ENCODE results near the gene NTRK2. TPM values are rescaled to one million over a fixed set of nuclear protein-coding genes. Genes with fewer than 3 reads are reported as not detected.
"Not testable (repeated sequence)": the region's sequence is repeated elsewhere in the genome, so short reads cannot be mapped to it uniquely, and the experiment has no call there.

Gene NTRK2
- total RNA-seq, 1 donor from 2014 or later = 9.8 TPM

DNA sequence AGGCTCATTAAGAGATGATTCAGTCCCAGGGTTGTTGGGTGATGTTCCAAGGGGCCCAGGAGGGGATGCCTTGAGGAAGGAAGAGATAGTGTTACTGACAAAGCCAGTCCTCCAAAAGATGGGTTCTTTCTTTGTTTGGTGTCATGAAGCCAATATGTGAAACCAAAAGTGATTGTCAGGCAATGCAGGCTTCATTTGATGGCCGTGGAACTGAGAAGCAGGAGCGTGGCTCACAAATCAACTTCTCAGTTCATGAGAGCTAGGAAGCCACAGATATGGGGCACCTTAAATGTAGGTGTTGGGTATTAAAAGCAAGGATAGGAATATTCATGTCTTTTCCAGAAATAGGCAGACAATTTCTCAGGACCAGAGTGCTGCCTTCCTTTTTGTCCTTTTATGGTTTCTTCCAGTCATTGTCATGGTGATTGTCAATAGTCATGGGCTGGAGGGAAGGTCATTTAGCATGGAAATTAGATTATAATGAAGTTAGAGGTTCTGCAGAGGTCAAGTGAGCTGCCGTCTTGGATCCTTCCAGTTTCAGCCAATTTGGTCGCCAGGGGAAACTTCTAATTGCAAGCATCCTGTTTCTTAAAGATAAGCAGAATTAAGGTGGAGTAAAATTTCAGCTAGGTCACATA, 393.0 kb downstream of the NTRK2 start:
- no peak for DNase-seq (ENCODE audit: low read depth)

DNA sequence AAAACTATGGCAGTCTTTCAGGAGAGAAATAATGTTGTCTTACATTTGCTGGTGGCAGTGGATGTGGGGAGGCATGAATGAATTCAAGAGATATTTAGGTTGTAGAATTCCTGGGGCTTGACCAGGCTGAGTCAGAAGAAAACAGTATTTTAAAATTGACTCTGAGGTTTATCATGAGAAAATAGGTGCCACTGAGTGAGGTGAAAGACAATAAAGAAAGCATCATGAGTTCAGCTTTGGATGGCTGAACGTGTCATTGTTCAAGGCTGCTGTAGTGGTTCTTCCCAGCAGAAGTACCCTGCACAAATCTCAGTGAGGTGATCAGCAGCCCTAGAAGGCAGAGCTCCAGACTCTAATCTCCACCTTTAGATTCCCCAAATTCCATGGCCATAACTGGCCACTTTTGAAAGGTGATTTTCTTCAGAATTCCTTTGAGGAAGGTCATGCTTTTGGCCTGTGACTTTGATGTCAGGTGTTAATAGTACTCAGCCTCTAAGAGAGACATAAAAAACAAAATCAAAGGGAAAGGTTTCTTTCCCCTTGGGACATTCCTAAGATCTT, 395.4 kb downstream of the NTRK2 start:
- peak; percentile 51 for DNase-seq (ENCODE audit: low read depth)

DNA sequence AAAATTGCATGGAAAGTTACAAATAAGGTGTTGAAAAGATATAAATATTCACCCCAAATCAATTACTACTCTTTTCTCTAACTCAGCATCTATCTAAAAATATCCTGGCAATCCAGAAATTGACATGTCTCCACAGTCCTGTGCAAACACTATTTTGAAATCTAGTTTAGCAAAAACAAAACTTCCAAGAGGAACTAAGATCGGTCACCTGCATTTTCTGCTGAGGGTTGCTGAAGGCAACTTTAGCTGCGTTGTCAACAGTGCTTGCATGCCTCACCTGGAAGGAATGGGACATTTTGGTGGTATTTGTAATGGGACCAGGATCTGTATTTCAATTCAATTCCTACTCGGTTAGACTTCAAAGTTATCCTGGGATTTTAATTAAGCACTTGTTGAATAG, 398.3 kb downstream of the NTRK2 start:
- no peak for DNase-seq (ENCODE audit: low read depth)

DNA sequence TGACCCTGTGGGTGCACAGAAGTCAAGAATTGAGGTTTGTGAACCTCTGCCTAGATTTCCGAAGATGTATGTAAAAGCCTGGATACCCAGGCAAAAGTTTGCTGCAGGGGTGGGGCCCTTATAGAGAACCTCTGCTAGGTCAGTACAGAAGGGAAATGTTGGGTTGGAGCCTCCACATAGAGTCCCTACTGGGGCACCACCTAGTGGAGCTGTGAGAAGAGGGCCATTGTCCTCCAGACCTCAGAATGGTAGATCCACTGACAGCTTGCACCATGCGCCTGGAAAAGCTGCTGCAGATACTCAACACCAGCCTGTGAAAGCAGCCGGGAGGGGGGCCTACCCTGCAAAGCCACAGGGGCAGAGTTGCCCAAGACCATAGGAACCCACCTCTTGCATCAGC, 399.9 kb downstream of the NTRK2 start:
- not testable (repeated sequence) for DNase-seq (ENCODE audit: low read depth)
